GM21423 (cell line): ENCODE results near the gene CWC15.
A peak's percentile ranks its signal among the peaks of the same experiment; 100 is the strongest.
"Not testable (repeated sequence)": the region's sequence is repeated elsewhere in the genome, so short reads cannot be mapped to it uniquely, and the experiment has no call there.

Experiments
- ATAC-seq: cut with Tn5 transposase; IDR thresholded peaks from one replicate; pipeline ENCODE4 v1.9.1; 2021; ENCODE audit warnings: mild to moderate bottlenecking, moderate library complexity; ENCODE audit not compliant: unreplicated experiment

CWC15 gene

GRCh38 chr11:94973099-94973968 lies at the start of gene CWC15, which contains the start of gene KDM4D:
Gene CWC15, minus strand, starts transcription at chr11:94973556. Its CDS starts 1,371 bp downstream, at chr11:94972185.
Gene KDM4D, plus strand, starts transcription at chr11:94973709. Its CDS starts 23,664 bp downstream, at chr11:94997373.
- ATAC-seq: peak; percentile 100

- ATAC-seq: not testable (repeated sequence)
These were observed 48.1 kb upstream of the CWC15 start for GRCh38 chr11:95021468-95021867.

GRCh38 chr11:95016139-95016538 lies 42.8 kb upstream of the CWC15 start:
- ATAC-seq: no peak

- no peak for ATAC-seq
These were observed 40.9 kb upstream of the CWC15 start for GRCh38 chr11:95014184-95014821.

GRCh38 chr11:95011376-95011775 lies 38.0 kb upstream of the CWC15 start:
- ATAC-seq: no peak

- ATAC-seq: no peak
These were observed 32.3 kb upstream of the CWC15 start for GRCh38 chr11:95005642-95006041.

GRCh38 chr11:95003716-95004115 lies 30.4 kb upstream of the CWC15 start:
- no peak for ATAC-seq

- no peak for ATAC-seq
These were observed 24.9 kb upstream of the CWC15 start for GRCh38 chr11:94998285-94998684.

GRCh38 chr11:94997437-94997836 lies 24.1 kb upstream of the CWC15 start:
- no peak for ATAC-seq

- no peak for ATAC-seq
These were observed 20.1 kb upstream of the CWC15 start for GRCh38 chr11:94993400-94993943.

- ATAC-seq: no peak
These were observed 15.4 kb upstream of the CWC15 start for GRCh38 chr11:94988748-94989147.

GRCh38 chr11:94987378-94987777 lies 14.0 kb upstream of the CWC15 start:
- ATAC-seq: no peak

- ATAC-seq: no peak
These were observed 2.2 kb upstream of the CWC15 start for GRCh38 chr11:94975599-94975998.

GRCh38 chr11:94974178-94974577 lies 822 bp upstream of the CWC15 start:
- ATAC-seq: no peak

- ATAC-seq: no peak
These were observed 657 bp downstream of the CWC15 start for GRCh38 chr11:94972700-94973098.

GRCh38 chr11:94968334-94968958 lies 4.9 kb downstream of the CWC15 start:
- no peak for ATAC-seq

- no peak for ATAC-seq
These were observed 8.4 kb downstream of the CWC15 start for GRCh38 chr11:94964934-94965333.

- ATAC-seq: no peak
These were observed 12.1 kb downstream of the CWC15 start for GRCh38 chr11:94961255-94961654.

GRCh38 chr11:94960488-94960887 lies 12.9 kb downstream of the CWC15 start:
- ATAC-seq: no peak

GRCh38 chr11:94959179-94959578 lies 14.2 kb downstream of the CWC15 start:
- no peak for ATAC-seq

- ATAC-seq: no peak
These were observed 15.1 kb downstream of the CWC15 start for GRCh38 chr11:94958121-94958696.
